NCI-H446 (cell line): Measurements from ENCODE around the gene GALNT13.
A peak's percentile ranks its signal among the peaks of the same experiment; 100 is the strongest.

Experiments used
- DNase-seq, 2 experiments: peaks; one replicate each; lab custom pipeline; 2025; lab: John Stamatoyannopoulos, UW

The GALNT13 gene

DNA sequence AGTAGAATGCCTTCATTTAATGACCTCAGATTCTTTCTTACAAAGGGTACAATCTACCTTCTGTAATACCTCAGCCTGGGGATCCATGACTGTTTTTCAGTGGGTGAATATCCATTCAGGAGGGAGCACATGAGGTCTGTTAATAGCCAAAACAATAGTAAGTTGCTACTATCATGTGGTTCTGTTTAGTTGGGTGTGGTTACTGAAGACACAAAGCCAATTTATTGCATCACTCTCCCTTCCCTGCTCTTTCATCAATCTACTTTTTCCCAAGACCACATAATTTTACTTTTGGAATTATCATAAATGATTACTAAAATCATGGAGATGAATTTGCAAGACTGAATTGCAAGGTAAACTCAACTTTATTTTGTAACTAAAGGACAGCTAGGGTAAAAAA, 254.2 kb downstream of the GALNT13 start:
- DNase-seq, result no peak

- no peak for DNase-seq
Measured at GRCh38 chr2:154130821-154131220, 259.1 kb downstream of the GALNT13 start.

DNA sequence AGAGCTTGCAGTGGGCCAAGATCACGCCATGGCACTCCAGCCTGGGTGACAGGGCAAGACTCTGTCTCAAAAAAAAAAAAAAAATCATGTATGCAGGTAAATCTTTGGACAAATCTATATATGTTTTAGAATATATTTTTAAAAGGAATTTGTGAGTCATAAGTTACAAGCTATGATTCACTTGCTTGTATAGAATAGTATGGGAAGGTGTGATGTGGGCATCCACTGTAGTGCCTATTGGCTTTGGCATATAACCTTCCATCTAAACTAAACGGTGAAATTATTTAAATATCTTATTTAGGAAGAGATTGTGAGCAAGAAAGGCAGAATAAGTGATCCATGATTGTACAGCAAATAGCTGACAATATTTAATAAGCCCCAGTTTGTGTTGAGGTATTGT, 261.1 kb downstream of the GALNT13 start:
- no peak for DNase-seq

- DNase-seq, result peak in 1 of 2 experiments; percentile 23
Measured at GRCh38 chr2:154133823-154134222, 262.1 kb downstream of the GALNT13 start.

GRCh38 chr2:154140249-154141025, 268.7 kb downstream of the GALNT13 start:
- DNase-seq, result no peak

DNA sequence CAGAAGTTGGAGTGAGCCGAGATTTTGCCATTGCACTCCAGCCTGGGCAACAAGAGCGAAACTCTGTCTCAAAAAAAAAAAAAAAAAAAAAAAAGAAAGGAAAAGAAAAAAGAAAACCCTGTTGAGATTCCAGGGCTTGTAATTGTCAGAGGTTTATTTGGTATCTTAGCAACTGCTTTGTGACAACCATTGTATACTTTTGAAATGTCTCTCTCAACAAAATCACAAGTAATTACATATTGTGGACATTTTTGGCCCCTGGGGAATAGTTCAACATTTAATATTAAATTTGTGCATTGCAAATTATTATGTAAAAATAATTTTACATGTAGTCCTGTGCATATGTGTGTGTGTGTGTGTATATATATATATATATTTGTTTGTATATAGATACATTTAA, 270.8 kb downstream of the GALNT13 start:
- no peak for DNase-seq

DNA sequence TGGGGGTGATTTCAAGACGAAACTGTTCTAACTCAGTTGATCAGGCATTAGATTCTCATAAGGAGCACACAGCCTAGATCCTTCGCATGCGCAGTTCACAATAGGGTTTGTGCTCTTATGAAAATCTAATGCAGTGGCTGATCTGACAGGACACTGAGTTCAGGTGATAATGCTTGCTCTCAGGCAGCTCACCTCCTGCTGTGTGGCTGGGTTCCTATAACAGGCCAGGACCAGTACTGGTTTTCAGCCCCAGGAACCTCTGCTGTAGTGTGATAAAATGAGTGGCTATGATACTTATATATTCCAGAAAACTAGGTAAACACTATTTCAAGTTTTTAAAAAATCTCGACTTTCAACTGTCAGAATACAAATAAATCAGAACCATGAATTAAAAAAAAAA, 271.4 kb downstream of the GALNT13 start:
- no peak for DNase-seq

GRCh38 chr2:154158101-154158500, 286.4 kb downstream of the GALNT13 start:
- DNase-seq, result no peak

DNA sequence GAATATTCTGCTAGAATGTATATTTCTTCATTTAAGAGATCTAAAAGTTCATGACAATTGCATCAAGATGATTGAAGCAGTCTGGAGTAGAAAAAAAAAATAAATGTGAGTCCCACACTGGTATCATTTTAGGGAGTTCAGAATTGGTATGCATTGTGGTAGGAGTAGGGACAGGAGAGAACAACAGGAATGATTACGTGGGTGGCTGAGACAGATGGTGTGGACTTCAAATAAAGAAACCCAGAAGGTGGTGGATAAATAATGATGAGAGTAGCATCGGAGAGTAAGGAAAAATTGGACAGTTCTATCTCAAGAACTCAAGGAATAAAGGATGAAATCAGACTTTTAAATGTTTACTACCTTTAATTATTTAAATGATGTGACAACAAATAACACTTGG, 289.6 kb downstream of the GALNT13 start:
- no peak for DNase-seq

GRCh38 chr2:154170400-154170799, 298.7 kb downstream of the GALNT13 start:
- DNase-seq, result no peak

GRCh38 chr2:154173164-154173563, 301.4 kb downstream of the GALNT13 start:
- DNase-seq, result no peak

DNA sequence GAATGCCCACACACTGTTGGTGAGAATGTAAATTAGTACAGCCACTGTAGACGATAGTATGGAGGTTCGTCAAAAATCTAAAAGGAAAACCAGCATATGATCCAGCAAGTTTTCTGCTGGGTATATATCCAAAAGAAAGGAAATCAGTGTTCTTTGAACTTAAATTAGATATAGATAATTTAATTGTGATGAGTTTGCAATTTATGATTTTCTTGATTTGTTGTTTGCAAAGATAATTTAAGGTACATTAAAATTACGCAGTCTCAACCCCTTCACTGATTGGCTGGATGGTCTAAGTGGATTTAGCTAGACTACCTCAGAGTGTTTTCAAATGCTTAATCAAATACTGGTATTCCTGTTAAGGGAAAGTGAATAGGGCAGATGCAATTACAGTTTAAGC, 302.2 kb downstream of the GALNT13 start:
- no peak for DNase-seq

GRCh38 chr2:154182008-154182407, 310.3 kb downstream of the GALNT13 start:
- no peak for DNase-seq

- DNase-seq, result no peak
Measured at GRCh38 chr2:154187948-154188347, 316.2 kb downstream of the GALNT13 start.

DNA sequence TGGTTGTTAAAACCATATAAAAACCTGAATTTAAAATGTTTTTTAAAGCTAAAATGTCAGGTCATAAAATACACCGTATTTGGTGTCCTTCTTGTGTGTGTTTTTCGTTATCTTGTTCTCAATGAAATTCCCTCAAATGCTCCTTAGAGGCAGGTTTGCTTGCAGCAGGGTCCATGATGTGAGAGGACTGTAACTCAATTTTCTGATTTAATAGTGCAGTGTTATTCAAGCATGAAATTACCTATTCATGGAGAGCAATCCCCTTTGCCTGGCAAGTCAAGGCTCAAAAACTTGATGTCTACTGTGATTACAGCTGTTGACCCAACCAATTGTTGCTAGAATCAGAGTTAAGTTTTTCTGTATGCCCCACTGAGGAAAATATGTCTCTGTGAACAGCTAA, 318.2 kb downstream of the GALNT13 start:
- DNase-seq, result no peak

DNA sequence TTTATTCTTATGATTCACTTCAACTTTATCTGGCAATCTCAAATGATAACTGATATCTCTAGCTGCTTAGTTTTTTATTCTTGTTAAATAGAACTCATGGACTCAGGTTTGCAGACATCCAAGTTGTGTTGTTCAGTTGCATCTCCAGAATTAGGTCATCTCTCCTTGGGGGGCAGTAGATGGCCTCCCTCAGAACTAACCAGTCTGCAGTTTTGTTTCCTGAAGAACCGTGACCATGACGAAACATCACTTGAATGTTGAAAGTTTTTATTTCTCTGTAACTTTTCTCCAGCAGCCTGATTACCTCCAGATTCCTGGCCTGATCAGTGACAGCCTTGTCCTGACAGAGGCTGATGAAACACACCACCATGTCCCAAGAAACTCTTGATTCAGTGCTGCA, 321.5 kb downstream of the GALNT13 start:
- no peak for DNase-seq

DNA sequence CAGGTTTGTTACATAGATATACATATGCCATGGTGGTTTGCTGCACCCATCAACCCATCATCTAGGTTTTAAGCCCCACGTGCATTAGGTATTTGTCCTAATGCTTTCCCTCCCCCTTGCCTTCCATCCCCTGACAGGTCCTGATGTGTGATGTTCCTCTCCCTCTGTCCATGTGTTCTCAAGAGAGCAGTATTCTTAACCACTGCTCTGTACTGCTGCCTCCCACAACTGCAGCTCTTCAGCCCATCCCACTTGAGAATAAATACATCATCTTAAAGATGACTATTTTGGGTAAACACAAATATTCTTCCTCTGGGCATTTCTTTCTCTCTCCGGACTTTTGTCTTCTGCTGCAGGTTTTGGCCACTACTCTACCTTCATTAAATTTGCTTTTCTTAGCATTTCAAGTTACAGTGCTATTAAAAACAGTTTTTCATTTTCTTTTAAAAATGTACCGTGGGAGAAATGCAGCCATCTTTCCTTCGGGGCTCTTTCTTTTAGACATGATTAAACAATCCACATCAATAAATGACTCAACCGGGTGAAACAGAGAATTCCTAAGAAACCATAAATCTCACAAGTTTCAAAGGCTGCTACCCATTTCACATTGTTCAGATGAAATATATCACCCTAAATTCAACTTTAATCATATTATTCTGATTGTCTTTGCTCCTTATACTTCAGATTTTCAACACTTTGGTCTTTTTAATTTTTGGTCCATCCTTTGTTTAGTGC, 323.4 kb downstream of the GALNT13 start:
- no peak for DNase-seq

- no peak for DNase-seq
Measured at GRCh38 chr2:154195644-154196195, 324.0 kb downstream of the GALNT13 start.

- no peak for DNase-seq
Measured at GRCh38 chr2:154198866-154199265, 327.1 kb downstream of the GALNT13 start.

DNA sequence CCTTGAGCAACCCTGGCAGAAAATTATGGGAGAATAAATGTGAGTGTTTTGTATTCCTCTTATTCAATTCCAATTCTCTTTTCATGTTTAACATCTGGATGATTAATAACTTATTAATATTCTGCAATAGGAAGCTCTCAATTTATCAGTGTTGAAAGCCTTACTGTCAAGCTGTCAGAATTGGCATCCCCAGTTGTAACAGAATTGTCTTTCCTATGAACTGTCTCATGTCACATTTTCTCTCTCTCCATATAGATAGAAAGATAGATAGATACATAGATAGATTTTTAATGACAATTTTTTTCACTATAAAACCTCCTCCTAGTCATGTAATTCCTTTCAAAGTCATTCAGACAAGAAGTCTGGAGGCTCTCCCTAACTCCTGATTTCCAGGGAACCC, 331.5 kb downstream of the GALNT13 start:
- DNase-seq, result no peak

- DNase-seq, result no peak
Measured at GRCh38 chr2:154203902-154204301, 332.2 kb downstream of the GALNT13 start.

- DNase-seq, result no peak
Measured at GRCh38 chr2:154207288-154208047, 335.7 kb downstream of the GALNT13 start.
